H1 (cell line): Measurements from ENCODE around the gene MIDN. TPM values are rescaled to one million over a fixed set of nuclear protein-coding genes. Genes with fewer than 3 reads are reported as not detected.
"Not testable (repeated sequence)": the region's sequence is repeated elsewhere in the genome, so short reads cannot be mapped to it uniquely, and the experiment has no call there.

Source experiments
- CTCF ChIA-PET: fragments of 300-600 bp; sonication (Branson Sonifier 250); formaldehyde crosslinking; loops from one replicate; lab custom pipeline; 2021; ENCODE audit not compliant: partially characterized antibody; lab: Charles Lee
- POLR2A ChIA-PET: fragments of 300-600 bp; sonication (Branson Sonifier 250); formaldehyde crosslinking; loops from one replicate; lab custom pipeline; 2021; ENCODE audit warnings: inconsistent platforms; ENCODE audit not compliant: partially characterized antibody; lab: Charles Lee
- DNase-seq, 2 experiments: peaks; one replicate each; pipeline versions ENCODE4 v3.0.0 to v3.0.0-alpha.2; 2010 to 2022; ENCODE audit warnings: low spot score in 2 of 2, low read depth in 1 of 2, mixed read lengths in 1 of 2
- FAIRE-seq: peaks from 2 replicates; lab custom pipeline; 2011; peaks lifted over from hg19 to GRCh38; lab: Jason Lieb, UNC
- H2AFZ ChIP-seq: 2 replicates; pipeline ENCODE4 v1.8.1; 2012; ENCODE audit warnings: low read length, inconsistent platforms
- H2AK5ac ChIP-seq: 2 replicates; pipeline ENCODE4 v1.6.1; 2013; ENCODE audit warnings: low read depth, low read length
- H2BK120ac ChIP-seq: replicated peaks from 2 replicates; pipeline ENCODE3; 2013; ENCODE audit warnings: low read depth, low read length, inconsistent platforms
- H2BK12ac ChIP-seq: 2 replicates; pipeline ENCODE4 v1.6.1; 2013; ENCODE audit warnings: low read depth, low read length
- H2BK15ac ChIP-seq: 2 replicates; pipeline ENCODE4 v1.6.1; 2013; ENCODE audit warnings: low read length
- H2BK20ac ChIP-seq: 2 replicates; pipeline ENCODE4 v1.6.1; 2013; ENCODE audit warnings: low read length
- H2BK5ac ChIP-seq: 2 replicates; pipeline ENCODE4 v1.6.1; 2013; ENCODE audit warnings: low read depth, low read length
- H3K14ac ChIP-seq: 2 replicates; pipeline ENCODE4 v1.6.1; 2013; ENCODE audit warnings: inconsistent platforms; ENCODE audit not compliant: insufficient read length
- H3K18ac ChIP-seq: 2 replicates; pipeline ENCODE4 v1.6.1; 2013; ENCODE audit warnings: low read length; ENCODE audit errors: extremely low read depth
- H3K23ac ChIP-seq: 2 replicates; pipeline ENCODE4 v1.6.1; 2013; ENCODE audit warnings: inconsistent platforms; ENCODE audit not compliant: insufficient read length
- H3K23me2 ChIP-seq: 2 replicates; pipeline ENCODE4 v1.6.1; 2013; ENCODE audit warnings: low read depth, low read length
- H3K27ac ChIP-seq: 2 replicates; pipeline ENCODE4 v1.6.1; 2011; ENCODE audit warnings: low read depth, low read length, inconsistent platforms
- H3K27me3 ChIP-seq, 4 experiments: replicated peaks in 1 of 4; 1 replicate in 1 of 4; 2 replicates in 3 of 4; pipeline versions ENCODE4 v1.6.1 to v1.8.1; 2011 to 2013; ENCODE audit warnings: low read length in 3 of 4, mild to moderate bottlenecking in 3 of 4, inconsistent platforms in 2 of 4, mixed read lengths in 2 of 4, moderate library complexity in 1 of 4; ENCODE audit not compliant: control insufficient read depth in 3 of 4, insufficient read depth in 3 of 4; ENCODE audit errors: extremely low read depth in 1 of 4
- H3K36me3 ChIP-seq, 4 experiments: 2 replicates each; pipeline versions ENCODE4 v1.6.1 to v1.8.1; 2011 to 2013; ENCODE audit warnings: mild to moderate bottlenecking in 4 of 4, low read length in 3 of 4, moderate library complexity in 2 of 4, control low read depth in 1 of 4, inconsistent platforms in 1 of 4; ENCODE audit not compliant: insufficient read depth in 4 of 4, control insufficient read depth in 2 of 4
- H3K4ac ChIP-seq: replicated peaks from 2 replicates; pipeline ENCODE3; 2013; ENCODE audit warnings: low read length, low read depth, mixed read lengths, inconsistent platforms; ENCODE audit not compliant: insufficient read length
- H3K4me1 ChIP-seq, 4 experiments: replicated peaks in 1 of 4; 1 replicate in 1 of 4; 2 replicates in 3 of 4; pipeline versions ENCODE4 v1.6.1 to v1.8.1; 2011 to 2013; ENCODE audit warnings: low read length in 3 of 4, inconsistent platforms in 2 of 4, mixed read lengths in 1 of 4; ENCODE audit not compliant: insufficient read depth in 4 of 4, control insufficient read depth in 3 of 4
- H3K4me2 ChIP-seq, 2 experiments: 2 replicates each; pipeline versions ENCODE4 v1.6.1 to v1.8.1; 2011 to 2013; ENCODE audit warnings: low read depth in 2 of 2, low read length in 2 of 2, control low read depth in 1 of 2, inconsistent platforms in 1 of 2, mild to moderate bottlenecking in 1 of 2; ENCODE audit not compliant: insufficient read depth in 1 of 2
- H3K4me3 ChIP-seq, 4 experiments: fragments of 200-600, 300-600 bp in 1 of 4; sonication (generic), shearing (Covaris generic), sonication (Bioruptor Twin) in 1 of 4; 2 replicates each; pipeline versions ENCODE4 v1.5.1 to v1.8.1; 2011 to 2016; ENCODE audit warnings: low read length in 4 of 4, low read depth in 3 of 4, control low read depth in 2 of 4, inconsistent platforms in 2 of 4, mild to moderate bottlenecking in 2 of 4, mixed read lengths in 1 of 4, moderate library complexity in 1 of 4; ENCODE audit not compliant: insufficient read depth in 2 of 4; ENCODE audit errors: extremely low read depth in 1 of 4
- H3K56ac ChIP-seq: replicated peaks from 2 replicates; pipeline ENCODE3; 2013; ENCODE audit warnings: low read depth, mild to moderate bottlenecking, mixed read lengths, low read length, inconsistent platforms; ENCODE audit not compliant: insufficient read length
- H3K79me1 ChIP-seq: 2 replicates; pipeline ENCODE4 v1.6.1; 2013; ENCODE audit warnings: low read depth, low read length, control low read depth
- H3K79me2 ChIP-seq, 2 experiments: 2 replicates each; pipeline versions ENCODE4 v1.6.1 to v1.8.1; 2012 to 2013; ENCODE audit warnings: low read length in 2 of 2, mild to moderate bottlenecking in 2 of 2, inconsistent platforms in 1 of 2; ENCODE audit not compliant: insufficient read depth in 2 of 2, control insufficient read depth in 1 of 2
- H3K9ac ChIP-seq, 4 experiments: replicated peaks in 1 of 4; 1 replicate in 1 of 4; 2 replicates in 3 of 4; pipeline versions ENCODE4 v1.6.1 to v1.8.1; 2011 to 2013; ENCODE audit warnings: low read depth in 3 of 4, low read length in 3 of 4, control low read depth in 2 of 4, mild to moderate bottlenecking in 2 of 4, moderate library complexity in 2 of 4, inconsistent platforms in 1 of 4; ENCODE audit errors: extremely low read depth in 1 of 4
- H3K9me3 ChIP-seq, 2 experiments: 2 replicates each; pipeline versions ENCODE4 v1.6.1 to v1.8.1; 2012 to 2013; ENCODE audit warnings: mild to moderate bottlenecking in 2 of 2, moderate library complexity in 2 of 2, control low read depth in 1 of 2, inconsistent platforms in 1 of 2, low read depth in 1 of 2, low read length in 1 of 2, mixed read lengths in 1 of 2; ENCODE audit not compliant: insufficient read depth in 2 of 2
- H4K20me1 ChIP-seq, 2 experiments: replicated peaks in 1 of 2; 2 replicates each; pipeline versions ENCODE3 to v1.8.1; 2011 to 2013; ENCODE audit warnings: inconsistent platforms in 2 of 2, low read length in 2 of 2, mild to moderate bottlenecking in 1 of 2; ENCODE audit not compliant: insufficient read depth in 2 of 2, control insufficient read depth in 1 of 2
- H4K5ac ChIP-seq: 2 replicates; pipeline ENCODE4 v1.6.1; 2013; ENCODE audit warnings: low read length, low read depth, mixed read lengths, inconsistent platforms; ENCODE audit not compliant: insufficient read length
- H4K8ac ChIP-seq: 2 replicates; pipeline ENCODE4 v1.8.0; 2013; ENCODE audit warnings: mild to moderate bottlenecking, moderate library complexity, low read length, inconsistent platforms; ENCODE audit not compliant: insufficient read depth; ENCODE audit errors: extremely low read depth
- H4K91ac ChIP-seq: replicated peaks from 2 replicates; pipeline ENCODE3; 2013; ENCODE audit warnings: low read length, mixed read lengths, inconsistent platforms; ENCODE audit not compliant: insufficient read length
- HDAC6 ChIP-seq: IDR thresholded peaks from one replicate; pipeline ENCODE4 v1.7.1; 2012; ENCODE audit warnings: low read depth, mild to moderate bottlenecking, inconsistent platforms, low read length, moderate library complexity
- MAFK ChIP-seq: IDR thresholded peaks from 2 replicates; pipeline ENCODE4 v1.6.1; 2012; ENCODE audit warnings: low read depth, mild to moderate bottlenecking, improper control_type of control experiment, low read length
- RXRA ChIP-seq: IDR thresholded peaks from 2 replicates; pipeline ENCODE4 v1.6.1; 2011; ENCODE audit warnings: low read depth, mild to moderate bottlenecking, low read length, moderate library complexity; ENCODE audit not compliant: insufficient read depth
- TEAD4 ChIP-seq: IDR thresholded peaks from 2 replicates; pipeline ENCODE4 v1.6.1; 2012; ENCODE audit warnings: low read depth, low read length, inconsistent platforms, mixed read lengths
- WGBS, 2 experiments: shearing (Covaris generic) in 1 of 2; methylation state at CpG; one replicate each; pipeline versions ENCODE4 v1.1.6 to v1.1.7; 2013 to 2015; ENCODE audit warnings: low lambda C conversion rate in 2 of 2, mixed read lengths in 2 of 2, inconsistent platforms in 1 of 2, low coverage in 1 of 2, missing lambda C conversion rate in 1 of 2; ENCODE audit not compliant: insufficient replicate concordance in 2 of 2, insufficient coverage in 1 of 2, insufficient read length in 1 of 2; ENCODE audit errors: extremely low coverage in 1 of 2, missing lambda C conversion rate in 1 of 2; 5-methylcytosine and 5-hydroxymethylcytosine counted together
- polyA plus RNA-seq, 7 experiments: library from polyadenylated mRNA; depleted of rRNA in 3 of 7; stranded (reverse) in 5 of 7; unstranded in 2 of 7; fragments of >200 nt in 5 of 7; fragments of 200-250 nt in 2 of 7; gene quantifications; 1 replicate in 5 of 7; 2 replicates in 1 of 7; 4 replicates in 1 of 7; pipeline versions ENCODE4 v1.2.1 to v1.2.3, GENCODE V29; 2011 to 2013; ENCODE audit warnings: missing spikeins in 2 of 7, mixed read lengths in 2 of 7
- total RNA-seq: library from RNA; stranded (reverse); fragmentation: NEBNext Ultra II Directional; extraction: Animal tissue kit (Norgen Biotek cat#: 25700); gene quantifications from 2 replicates; pipeline ENCODE4 v1.2.1, GENCODE V29; 2021

The MIDN gene
- total and polyA plus RNA-seq, 2 of the 8 experiments (the other 6 are each of a cell fraction or from before 2014, with no cell fraction given), result 39.8 to 159 TPM

- TF ChIP-seq RXRA (no peak), TEAD4 (no peak), MAFK (no peak), HDAC6 (no peak)
These were observed 48.9 kb upstream of the MIDN start (continued) for GRCh38 chr19:1199531-1199930.

GRCh38 chr19:1200614-1201013, 47.8 kb upstream of the MIDN start:
- DNase-seq, H2BK5ac ChIP-seq, FAIRE-seq, H2AK5ac ChIP-seq, H3K14ac ChIP-seq, H2BK120ac ChIP-seq, H3K4me3 ChIP-seq, H2AFZ ChIP-seq, H2BK15ac ChIP-seq, H3K4ac ChIP-seq, H3K79me2 ChIP-seq, H3K18ac ChIP-seq, H2BK20ac ChIP-seq, H3K4me1 ChIP-seq, H3K27me3 ChIP-seq, H4K8ac ChIP-seq, H3K36me3 ChIP-seq, H4K91ac ChIP-seq, H3K79me1 ChIP-seq, H3K56ac ChIP-seq, H3K23ac ChIP-seq, H3K9me3 ChIP-seq, H3K27ac ChIP-seq, H2BK12ac ChIP-seq, H4K5ac ChIP-seq, H3K23me2 ChIP-seq, H3K4me2 ChIP-seq, H4K20me1 ChIP-seq, H3K9ac ChIP-seq: not testable (repeated sequence)
- POLR2A ChIA-PET, result interaction anchor here (0.6 to 2.0 kb wide), 9 partner anchors 9 to 97 kb away, joined by 3 to 6 read pairs (median 3); partner anchors contain the start of genes FAM174C and GPX4
- 91% methylated on average over 4 of the region's 4 CpGs; no CpG with 5 or more reads in 1 of the 2 experiments for WGBS, 2 experiments
- CTCF ChIA-PET, result interaction anchor here (0.9 to 3.3 kb wide), 6 partner anchors 11 to 88 kb away, joined by 3 to 19 read pairs (median 5); no protein-coding TSS in a partner anchor
